Liver (tissue), 3 donors: ENCODE data around the gene CPO.

ENCODE experiments used
- ATF3 ChIP-seq: IDR thresholded peaks from 2 replicates; pipeline ENCODE4 v1.6.1; 2016; ENCODE audit warnings: antibody characterized with exemption
- CTCF ChIP-seq: fragments of 150-350 bp; IDR thresholded peaks from 2 replicates; pipeline ENCODE4 v1.5.1; 2017; ENCODE audit warnings: improper control_type of control experiment, low read depth, low read length; ENCODE audit not compliant: missing input control
- EGR1 ChIP-seq, 2 donors: IDR thresholded peaks; 2 replicates each; pipeline ENCODE4 v1.6.1; 2016 to 2018; ENCODE audit warnings: antibody characterized with exemption in 2 of 2, low read depth in 2 of 2
- GABPA ChIP-seq, 2 donors: IDR thresholded peaks in 1 of 2; conservative IDR thresholded peaks in 1 of 2; 2 replicates each; pipeline ENCODE4 v1.6.1; 2016; ENCODE audit warnings: antibody characterized with exemption in 2 of 2, mild to moderate bottlenecking in 1 of 2, moderate library complexity in 1 of 2
- HNF4A ChIP-seq, 2 donors: conservative IDR thresholded peaks; 2 replicates each; pipeline ENCODE4 v1.6.1; 2016; ENCODE audit warnings: antibody characterized with exemption in 2 of 2, mild to moderate bottlenecking in 2 of 2
- JUND ChIP-seq, 2 donors: IDR thresholded peaks; 2 replicates each; pipeline ENCODE4 v1.6.1; 2016; ENCODE audit warnings: antibody characterized with exemption in 2 of 2
- MAX ChIP-seq: IDR thresholded peaks from 2 replicates; pipeline ENCODE4 v1.6.1; 2016; ENCODE audit warnings: antibody characterized with exemption
- SP1 ChIP-seq: IDR thresholded peaks from 2 replicates; pipeline ENCODE4 v1.6.1; 2018; ENCODE audit warnings: antibody characterized with exemption, mild to moderate bottlenecking
- TF ChIP-seq, protein P1 (sequence below): IDR thresholded peaks from 2 replicates; pipeline ENCODE4 v1.6.1; 2016; ENCODE audit warnings: antibody characterized with exemption, mild to moderate bottlenecking
- TF ChIP-seq, protein P2 (sequence below): IDR thresholded peaks from 2 replicates; pipeline ENCODE4 v1.6.1; 2016; ENCODE audit warnings: antibody characterized with exemption
- donor health status: healthy.
- donor health status: healthy.

GRCh38 chr2:206993964-206994363 is 54.6 kb downstream of the CPO start:
- TF ChIP-seq CTCF = no peak
- TF ChIP-seq EGR1 (IDR thresholded peaks at IDR 0.05; ENCODE audit: low read depth in 2 of 2) = no peak
- no peak for TF ChIP-seq SP1
- TF ChIP-seq GABPA (IDR thresholded peaks at IDR 0.05 in 1 of 2, conservative IDR thresholded peaks at IDR 0.05 in 1 of 2) = no peak
- TF ChIP-seq ATF3 = no peak
- TF ChIP-seq JUND (IDR thresholded peaks at IDR 0.05) = no peak
- TF ChIP-seq, protein P1, sequence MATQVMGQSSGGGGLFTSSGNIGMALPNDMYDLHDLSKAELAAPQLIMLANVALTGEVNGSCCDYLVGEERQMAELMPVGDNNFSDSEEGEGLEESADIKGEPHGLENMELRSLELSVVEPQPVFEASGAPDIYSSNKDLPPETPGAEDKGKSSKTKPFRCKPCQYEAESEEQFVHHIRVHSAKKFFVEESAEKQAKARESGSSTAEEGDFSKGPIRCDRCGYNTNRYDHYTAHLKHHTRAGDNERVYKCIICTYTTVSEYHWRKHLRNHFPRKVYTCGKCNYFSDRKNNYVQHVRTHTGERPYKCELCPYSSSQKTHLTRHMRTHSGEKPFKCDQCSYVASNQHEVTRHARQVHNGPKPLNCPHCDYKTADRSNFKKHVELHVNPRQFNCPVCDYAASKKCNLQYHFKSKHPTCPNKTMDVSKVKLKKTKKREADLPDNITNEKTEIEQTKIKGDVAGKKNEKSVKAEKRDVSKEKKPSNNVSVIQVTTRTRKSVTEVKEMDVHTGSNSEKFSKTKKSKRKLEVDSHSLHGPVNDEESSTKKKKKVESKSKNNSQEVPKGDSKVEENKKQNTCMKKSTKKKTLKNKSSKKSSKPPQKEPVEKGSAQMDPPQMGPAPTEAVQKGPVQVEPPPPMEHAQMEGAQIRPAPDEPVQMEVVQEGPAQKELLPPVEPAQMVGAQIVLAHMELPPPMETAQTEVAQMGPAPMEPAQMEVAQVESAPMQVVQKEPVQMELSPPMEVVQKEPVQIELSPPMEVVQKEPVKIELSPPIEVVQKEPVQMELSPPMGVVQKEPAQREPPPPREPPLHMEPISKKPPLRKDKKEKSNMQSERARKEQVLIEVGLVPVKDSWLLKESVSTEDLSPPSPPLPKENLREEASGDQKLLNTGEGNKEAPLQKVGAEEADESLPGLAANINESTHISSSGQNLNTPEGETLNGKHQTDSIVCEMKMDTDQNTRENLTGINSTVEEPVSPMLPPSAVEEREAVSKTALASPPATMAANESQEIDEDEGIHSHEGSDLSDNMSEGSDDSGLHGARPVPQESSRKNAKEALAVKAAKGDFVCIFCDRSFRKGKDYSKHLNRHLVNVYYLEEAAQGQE = no peak
- no peak for TF ChIP-seq HNF4A (conservative IDR thresholded peaks at IDR 0.05)
- no peak for TF ChIP-seq MAX
- TF ChIP-seq, protein P2, sequence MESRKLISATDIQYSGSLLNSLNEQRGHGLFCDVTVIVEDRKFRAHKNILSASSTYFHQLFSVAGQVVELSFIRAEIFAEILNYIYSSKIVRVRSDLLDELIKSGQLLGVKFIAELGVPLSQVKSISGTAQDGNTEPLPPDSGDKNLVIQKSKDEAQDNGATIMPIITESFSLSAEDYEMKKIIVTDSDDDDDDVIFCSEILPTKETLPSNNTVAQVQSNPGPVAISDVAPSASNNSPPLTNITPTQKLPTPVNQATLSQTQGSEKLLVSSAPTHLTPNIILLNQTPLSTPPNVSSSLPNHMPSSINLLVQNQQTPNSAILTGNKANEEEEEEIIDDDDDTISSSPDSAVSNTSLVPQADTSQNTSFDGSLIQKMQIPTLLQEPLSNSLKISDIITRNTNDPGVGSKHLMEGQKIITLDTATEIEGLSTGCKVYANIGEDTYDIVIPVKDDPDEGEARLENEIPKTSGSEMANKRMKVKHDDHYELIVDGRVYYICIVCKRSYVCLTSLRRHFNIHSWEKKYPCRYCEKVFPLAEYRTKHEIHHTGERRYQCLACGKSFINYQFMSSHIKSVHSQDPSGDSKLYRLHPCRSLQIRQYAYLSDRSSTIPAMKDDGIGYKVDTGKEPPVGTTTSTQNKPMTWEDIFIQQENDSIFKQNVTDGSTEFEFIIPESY = no peak
